WTC11 (cell line): ENCODE measurements around the gene SERPINB13.
"Not testable (repeated sequence)": the region's sequence is repeated elsewhere in the genome, so short reads cannot be mapped to it uniquely, and the experiment has no call there.

Source experiments
- ZBTB21 ChIP-seq: sonication (generic); formaldehyde crosslinking; IDR thresholded peaks from 2 replicates; pipeline ENCODE4 v1.8.1; 2023; ENCODE audit warnings: mild to moderate bottlenecking, missing genetic modification reagents, borderline replicate concordance
- TF ChIP-seq, protein P1 (sequence below): sonication (generic); formaldehyde crosslinking; IDR thresholded peaks from 2 replicates; pipeline ENCODE4 v1.8.1; 2023; ENCODE audit warnings: mild to moderate bottlenecking, missing genetic modification reagents, moderate library complexity
- TF ChIP-seq, protein P2 (sequence below): sonication (generic); formaldehyde crosslinking; IDR thresholded peaks from 2 replicates; pipeline ENCODE4 v1.8.1; 2022; ENCODE audit warnings: missing genetic modification reagents, borderline replicate concordance
- TF ChIP-seq, protein P3 (sequence below): fragments of 200-600 bp; IDR thresholded peaks from 2 replicates; pipeline ENCODE4 v1.8.0; 2022; ENCODE audit warnings: antibody characterized with exemption

DNA sequence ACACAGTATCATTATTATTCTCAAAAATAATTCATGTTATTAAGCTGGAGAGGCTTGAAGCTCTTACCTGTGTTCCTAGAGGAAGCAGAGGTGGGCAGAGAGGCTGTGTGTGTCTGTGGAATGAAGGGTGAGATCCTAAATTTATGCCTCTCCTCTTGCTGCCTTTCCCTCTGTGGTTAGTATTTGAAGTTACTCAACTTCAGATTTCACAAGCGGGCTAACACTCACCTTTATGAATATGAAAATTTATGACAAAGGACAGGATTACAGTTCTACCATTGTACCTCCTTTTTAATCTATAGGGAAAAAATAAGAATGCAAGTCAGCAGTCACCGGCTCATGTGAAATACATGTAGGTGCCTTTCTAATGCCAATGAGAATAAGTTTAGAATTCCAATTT, 57.0 kb downstream of the SERPINB13 start, which contains the start of gene SERPINB4:
- TF ChIP-seq, protein P1, sequence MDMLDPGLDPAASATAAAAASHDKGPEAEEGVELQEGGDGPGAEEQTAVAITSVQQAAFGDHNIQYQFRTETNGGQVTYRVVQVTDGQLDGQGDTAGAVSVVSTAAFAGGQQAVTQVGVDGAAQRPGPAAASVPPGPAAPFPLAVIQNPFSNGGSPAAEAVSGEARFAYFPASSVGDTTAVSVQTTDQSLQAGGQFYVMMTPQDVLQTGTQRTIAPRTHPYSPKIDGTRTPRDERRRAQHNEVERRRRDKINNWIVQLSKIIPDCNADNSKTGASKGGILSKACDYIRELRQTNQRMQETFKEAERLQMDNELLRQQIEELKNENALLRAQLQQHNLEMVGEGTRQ (CRISPR knock-in tag) = not testable (repeated sequence)
- TF ChIP-seq, protein P2, sequence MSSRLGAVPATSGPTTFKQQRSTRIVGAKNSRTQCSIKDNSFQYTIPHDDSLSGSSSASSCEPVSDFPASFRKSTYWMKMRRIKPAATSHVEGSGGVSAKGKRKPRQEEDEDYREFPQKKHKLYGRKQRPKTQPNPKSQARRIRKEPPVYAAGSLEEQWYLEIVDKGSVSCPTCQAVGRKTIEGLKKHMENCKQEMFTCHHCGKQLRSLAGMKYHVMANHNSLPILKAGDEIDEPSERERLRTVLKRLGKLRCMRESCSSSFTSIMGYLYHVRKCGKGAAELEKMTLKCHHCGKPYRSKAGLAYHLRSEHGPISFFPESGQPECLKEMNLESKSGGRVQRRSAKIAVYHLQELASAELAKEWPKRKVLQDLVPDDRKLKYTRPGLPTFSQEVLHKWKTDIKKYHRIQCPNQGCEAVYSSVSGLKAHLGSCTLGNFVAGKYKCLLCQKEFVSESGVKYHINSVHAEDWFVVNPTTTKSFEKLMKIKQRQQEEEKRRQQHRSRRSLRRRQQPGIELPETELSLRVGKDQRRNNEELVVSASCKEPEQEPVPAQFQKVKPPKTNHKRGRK (CRISPR knock-in tag) = not testable (repeated sequence)
- TF ChIP-seq, protein P3, sequence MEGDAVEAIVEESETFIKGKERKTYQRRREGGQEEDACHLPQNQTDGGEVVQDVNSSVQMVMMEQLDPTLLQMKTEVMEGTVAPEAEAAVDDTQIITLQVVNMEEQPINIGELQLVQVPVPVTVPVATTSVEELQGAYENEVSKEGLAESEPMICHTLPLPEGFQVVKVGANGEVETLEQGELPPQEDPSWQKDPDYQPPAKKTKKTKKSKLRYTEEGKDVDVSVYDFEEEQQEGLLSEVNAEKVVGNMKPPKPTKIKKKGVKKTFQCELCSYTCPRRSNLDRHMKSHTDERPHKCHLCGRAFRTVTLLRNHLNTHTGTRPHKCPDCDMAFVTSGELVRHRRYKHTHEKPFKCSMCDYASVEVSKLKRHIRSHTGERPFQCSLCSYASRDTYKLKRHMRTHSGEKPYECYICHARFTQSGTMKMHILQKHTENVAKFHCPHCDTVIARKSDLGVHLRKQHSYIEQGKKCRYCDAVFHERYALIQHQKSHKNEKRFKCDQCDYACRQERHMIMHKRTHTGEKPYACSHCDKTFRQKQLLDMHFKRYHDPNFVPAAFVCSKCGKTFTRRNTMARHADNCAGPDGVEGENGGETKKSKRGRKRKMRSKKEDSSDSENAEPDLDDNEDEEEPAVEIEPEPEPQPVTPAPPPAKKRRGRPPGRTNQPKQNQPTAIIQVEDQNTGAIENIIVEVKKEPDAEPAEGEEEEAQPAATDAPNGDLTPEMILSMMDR = not testable (repeated sequence)
- TF ChIP-seq ZBTB21 (CRISPR knock-in tag) = not testable (repeated sequence)
